Stimulated activated CD4-positive, alpha-beta T cell treated with anti-CD3 and anti-CD28 coated beads, Interleukin-1b, Interleukin-23, amount 100 ng/mL, for 4 hours (primary cell): ENCODE measurements around the gene ARHGAP8.

Source experiments
- DNase-seq, 2 donors: peaks; one replicate each; pipeline ENCODE4 v3.0.0-alpha.2; 2020; ENCODE audit warnings: low read depth in 2 of 2

ARHGAP8 gene

DNA sequence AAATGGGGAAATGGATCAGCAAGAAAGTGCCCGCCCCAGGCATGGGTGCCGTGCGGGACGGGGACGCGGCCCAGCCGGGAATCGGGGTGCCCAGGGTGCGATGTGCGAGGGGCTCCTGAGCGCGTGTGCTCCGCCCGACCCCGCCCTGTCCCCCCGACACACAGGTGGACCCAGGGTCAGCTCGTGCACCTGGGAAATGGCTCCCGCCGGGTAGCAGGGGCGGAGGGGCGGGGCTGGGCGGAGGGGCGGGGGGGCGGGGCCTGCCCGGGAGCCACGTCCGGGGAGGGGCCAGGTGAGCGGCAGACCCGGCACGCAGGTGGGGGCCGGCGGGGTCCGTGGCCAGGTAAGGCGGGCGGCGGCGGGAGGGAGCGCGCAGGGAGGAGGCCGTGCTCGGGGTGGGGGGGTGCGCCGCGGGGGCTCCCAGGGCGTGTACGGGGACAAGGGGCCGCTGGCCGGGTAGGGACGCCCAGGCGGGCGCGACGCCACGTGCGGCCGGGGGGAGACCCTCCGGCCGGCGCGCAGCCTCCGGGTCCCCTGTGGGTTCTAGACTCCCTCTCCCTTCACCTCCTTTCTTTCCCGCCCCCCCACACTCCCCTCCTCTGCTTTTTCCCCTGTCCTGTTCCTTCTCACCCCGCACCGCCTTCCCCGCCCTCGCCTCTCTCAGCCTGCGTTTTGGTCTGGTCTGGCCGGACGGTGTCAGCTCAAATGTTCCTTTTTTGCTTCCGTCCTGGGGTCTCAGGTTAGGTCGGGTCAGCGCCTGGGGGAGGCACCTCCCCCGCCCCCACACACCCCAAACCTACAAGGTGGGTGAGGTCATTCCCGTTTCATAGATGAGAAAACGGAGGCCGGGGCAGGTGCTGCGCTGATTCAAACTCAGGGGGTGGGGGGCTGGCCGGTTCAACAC, at the start of gene ARHGAP8:
Gene ARHGAP8 (plus strand): TSS at position 291 of the 904 bp plus-strand sequence. CDS start 33,953 bp downstream, outside the sequence.
- no peak for DNase-seq

DNA sequence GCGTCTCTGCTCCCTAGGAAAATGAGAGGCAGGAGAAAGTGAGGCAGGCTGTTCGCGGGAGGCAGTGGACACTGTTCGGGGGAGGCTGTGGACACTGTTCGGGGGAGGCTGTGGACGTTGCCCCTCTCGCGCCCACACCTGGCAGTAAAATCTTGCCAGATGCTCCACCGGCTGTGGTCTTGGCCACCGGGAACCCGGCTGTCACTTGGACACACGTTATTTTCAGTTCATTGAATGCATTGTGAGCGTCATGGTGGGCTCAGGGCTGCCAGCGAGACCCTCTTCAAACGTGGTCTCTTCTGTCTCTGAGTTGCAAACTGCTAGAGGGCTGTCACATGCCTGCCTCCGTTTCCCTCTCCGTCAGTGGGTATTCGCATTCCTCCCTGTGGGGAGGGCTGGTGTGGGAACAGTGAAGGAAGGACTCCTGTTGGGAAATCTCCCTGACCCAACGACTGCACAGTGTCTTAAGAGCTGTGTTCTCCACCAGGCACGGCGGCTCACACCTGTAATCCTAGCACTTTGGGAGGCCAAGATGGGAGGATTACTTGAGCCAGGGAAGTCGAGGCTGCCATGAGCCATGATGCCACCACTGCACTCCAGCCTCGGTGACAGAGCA, 49.0 kb upstream of the ARHGAP8 start:
- DNase-seq = no peak

DNA sequence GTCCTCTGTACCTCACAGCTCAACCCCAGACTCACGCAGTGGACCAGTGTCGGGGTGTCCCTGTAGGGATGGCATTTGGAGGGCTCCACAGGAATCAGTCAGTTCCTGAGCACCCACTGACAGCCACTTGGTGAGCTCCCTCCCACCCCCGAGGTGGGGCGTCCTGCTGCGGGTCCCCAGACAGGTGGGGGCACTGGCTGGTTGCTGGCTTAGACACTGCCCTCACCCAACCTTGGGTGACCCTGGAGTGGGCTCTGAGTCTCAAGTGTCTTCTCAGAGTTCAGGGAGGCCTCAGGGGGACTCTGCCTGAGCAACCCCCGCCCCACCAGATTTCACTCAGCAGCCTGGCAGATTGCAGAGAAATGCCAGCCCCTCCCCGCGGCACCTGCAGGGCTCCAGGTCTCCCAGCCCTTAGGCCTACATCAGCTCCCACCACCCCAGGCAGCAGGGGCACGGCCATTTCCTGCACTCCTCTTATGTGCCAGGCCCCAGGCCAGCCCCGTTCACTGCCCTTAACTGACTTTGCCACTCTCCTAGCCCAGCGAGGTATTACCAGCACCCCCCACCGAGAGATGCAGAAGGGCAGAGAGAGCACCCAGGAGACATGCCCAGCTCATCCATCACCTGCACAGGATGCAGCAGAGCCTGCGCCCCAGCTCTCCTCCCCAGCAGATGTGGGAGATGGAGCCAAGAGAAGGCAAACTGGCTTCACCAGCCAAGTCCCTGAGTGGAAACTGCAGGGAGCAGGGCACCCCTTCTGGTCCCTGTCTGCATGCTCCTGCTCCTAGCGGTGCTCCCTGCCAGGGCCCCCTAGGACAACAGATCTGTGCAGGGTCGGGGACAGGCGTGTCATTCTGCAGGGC, 48.0 kb upstream of the ARHGAP8 start:
- DNase-seq = no peak

DNA sequence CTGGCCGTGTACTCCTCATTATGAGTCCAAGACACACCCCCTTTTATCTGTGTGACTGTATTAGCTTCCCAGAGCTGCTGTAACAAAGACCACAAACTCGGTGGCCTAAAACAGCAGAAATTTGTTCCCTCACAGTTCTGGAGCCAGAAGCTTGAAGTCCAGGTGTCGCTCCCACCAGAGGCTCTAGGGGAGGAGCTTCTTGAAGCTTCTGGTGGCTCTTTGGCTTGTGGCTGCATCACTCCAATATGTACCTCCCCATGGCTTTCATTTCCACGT, 47.4 kb upstream of the ARHGAP8 start:
- DNase-seq = no peak

DNA sequence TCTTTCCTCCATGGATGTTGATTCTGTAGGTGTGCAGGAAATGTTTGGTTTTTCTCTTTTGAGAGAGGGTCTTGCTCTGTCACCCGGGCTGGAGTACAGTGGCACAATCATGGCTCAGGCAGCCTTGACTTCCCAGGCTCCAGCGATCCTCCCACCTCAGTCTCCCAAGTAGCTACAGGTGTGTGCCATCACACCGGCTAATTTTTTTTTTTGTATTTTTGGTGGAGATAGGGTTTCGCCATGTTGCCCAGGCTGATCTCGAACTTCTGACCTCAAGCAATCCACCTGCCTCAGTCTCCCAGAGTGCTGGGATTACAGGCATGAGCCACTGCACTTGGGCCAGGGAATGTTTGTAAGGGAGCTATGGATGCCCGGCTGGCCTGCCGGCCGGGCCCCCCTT, 45.9 kb upstream of the ARHGAP8 start:
- DNase-seq = no peak

DNA sequence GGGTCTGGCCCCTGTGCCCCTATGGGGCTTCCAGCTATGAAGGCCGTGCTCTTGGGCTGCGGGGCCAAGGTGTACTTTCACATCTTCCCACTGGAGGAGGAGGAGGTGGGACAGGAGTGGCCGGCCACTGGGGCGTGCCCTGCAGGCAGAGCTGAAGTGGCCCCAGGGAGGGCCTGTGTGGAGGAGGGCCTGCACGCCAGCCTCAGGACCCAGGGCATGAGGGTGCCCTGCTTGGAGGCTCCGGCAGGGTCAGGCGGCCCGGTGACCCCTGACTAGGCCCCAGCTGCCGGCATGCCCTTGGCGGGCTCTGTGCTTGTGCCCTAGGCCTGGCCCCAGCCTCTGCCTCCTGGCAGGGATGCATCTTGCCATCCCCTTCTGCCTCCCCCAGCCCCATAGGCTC, 45.2 kb upstream of the ARHGAP8 start:
- DNase-seq = no peak

DNA sequence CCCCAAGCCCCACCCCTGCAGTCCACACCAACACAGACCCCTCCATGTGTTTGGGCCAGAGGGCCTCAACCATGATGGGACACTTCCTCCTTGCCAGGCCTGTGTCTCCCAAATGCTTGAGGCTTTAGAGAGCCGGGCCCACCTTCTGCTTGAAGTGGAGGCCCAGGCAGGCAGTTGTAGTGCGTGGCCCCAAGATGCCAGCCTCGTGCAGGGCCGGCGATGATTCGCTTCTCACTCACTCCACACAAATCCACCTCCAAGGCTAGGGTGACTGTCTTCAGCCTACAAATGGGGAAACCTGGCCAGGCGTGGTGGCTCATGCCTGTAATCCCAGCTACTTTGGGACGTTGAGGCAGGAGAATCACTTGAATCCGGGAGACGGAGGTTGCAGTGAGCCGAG, 44.6 kb upstream of the ARHGAP8 start:
- no peak for DNase-seq

DNA sequence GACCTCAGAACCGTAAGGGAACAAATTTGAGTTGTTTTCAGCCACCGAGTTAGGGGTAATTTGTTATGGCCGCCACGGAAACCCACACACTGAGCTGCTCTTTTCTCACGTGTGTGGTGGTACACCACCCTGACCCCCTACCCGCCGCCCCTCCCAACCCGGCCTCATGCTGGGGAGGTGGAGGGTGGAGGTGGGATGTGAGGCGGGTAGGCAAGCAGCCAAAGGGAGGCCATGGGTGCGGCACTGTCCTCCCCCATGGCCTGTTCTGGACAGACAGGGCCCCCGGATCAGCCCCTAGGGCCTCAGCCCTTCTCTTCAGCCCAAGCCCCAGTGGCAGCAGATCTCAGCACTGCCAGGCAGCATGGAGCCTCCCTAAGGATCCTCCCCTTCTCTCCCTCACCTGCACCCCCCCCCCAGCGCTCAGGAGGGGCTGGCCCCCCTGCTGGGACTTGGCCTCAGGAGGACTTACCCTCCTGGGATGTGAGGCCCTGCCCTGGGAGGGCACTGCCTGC, 42.4 kb upstream of the ARHGAP8 start:
- DNase-seq = no peak

DNA sequence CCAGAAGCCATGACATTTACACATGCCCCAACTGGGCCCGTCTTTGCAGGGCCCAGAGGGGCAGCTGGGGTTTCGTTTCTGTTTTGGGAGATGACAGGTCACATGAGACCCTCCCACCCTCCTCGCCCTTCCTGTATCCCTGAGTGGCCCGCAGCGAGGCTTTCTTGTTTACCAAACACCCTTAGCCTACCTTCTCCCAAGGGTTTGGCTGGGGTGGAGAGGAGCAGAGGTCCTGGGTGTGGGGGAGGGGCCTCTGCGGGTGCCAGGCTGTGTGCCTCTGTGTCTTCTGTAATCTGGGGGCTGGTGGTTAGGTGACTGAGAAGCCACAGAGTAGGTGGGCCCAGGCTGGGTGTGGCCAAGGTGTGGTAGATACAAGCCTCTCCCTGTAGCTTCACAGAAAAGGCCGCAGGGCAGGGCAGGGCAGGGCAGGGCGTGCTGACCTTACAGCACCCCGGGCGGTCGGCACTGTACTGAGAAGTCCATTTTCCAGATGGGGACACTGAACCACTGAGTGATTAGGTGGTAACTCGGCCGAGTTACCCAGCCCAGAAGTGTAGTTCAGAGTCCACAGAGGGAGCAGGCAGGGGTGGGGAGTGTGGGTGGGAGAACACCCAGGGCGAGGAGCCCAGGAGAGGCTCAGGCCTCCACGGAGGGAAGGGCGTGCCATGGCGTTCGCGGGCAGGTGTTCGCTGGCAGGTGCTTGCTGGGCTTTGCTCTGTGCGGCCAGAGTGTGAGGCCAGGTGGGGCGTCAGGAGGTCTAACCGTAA, 41.7 kb upstream of the ARHGAP8 start:
- DNase-seq = no peak

DNA sequence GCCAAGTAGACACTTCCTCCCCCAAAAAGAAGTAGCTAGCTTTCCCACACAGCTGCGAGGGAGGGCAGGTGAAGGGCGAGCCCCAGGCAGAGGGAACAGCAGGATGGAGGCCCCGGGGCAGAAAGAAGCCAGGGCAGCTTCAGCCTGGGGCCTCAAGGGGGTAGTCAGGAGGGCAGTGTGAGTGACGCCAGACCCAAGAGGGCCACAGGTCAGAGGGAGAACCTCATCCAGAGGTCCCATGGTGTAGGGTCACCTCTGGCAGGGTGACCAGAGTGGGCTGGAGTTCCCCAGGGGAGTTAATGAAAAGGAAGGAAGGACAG, 41.2 kb upstream of the ARHGAP8 start:
- no peak for DNase-seq

DNA sequence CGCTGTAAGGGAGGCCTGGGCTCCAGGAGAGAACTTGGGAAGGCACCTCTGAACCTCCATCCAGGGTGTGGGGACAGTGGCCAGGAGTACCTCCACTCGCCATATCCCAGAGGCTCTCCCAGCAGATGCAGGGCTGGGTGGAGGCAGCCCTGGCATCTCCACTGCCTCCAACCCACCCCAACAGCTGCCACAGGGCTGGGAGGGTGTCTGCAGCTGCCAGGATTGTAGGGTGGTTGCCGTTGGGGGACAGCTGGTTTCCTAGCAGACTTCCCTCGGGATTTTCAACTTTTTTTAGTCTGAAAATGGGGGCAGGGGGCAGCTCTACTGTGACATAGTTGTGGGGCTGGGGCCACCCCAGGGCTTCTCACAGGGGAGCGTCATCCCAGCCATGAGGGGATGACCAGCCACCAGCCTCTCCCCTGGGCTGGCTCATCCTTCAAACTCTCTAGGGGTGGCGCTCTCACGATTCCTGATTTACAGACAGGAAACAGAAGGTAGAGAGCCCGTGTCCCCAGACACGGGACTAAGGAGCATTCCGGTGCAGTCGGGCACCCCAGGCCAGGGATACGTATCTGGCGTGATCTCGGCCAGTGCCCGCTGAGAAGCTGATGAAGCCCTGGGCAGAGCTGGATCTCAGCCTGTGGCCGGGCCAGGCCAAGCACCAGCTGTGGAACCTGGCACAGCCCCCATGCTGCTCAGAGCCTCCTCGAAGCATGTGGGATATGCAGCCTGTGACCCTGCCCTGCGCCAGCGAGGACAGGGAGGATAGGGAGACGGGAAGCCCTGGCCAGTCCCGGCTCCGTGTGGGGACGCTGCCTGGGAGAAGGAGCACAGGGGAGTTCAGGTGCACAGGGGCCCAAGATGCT, 40.5 kb upstream of the ARHGAP8 start:
- DNase-seq = no peak

DNA sequence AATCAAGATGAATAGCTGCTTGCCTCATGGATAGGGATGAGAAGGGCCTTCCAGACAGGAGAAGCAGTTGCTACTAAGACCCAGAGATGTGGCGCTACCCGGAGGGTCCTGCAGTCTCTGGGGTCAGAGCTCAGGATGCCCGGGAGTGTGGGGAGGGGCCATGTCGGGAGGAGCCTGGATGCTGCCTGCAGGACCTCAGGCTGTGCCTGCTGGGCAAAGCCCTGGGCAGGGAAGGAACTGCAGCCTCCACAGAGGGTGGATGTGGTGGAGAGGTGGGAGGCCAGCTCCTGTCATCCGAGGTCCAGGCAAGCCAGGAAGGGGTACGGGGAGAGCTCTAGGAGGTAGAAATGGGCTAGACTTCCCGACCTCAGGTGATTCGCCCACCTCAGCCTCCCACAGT, 39.4 kb upstream of the ARHGAP8 start:
- no peak for DNase-seq

DNA sequence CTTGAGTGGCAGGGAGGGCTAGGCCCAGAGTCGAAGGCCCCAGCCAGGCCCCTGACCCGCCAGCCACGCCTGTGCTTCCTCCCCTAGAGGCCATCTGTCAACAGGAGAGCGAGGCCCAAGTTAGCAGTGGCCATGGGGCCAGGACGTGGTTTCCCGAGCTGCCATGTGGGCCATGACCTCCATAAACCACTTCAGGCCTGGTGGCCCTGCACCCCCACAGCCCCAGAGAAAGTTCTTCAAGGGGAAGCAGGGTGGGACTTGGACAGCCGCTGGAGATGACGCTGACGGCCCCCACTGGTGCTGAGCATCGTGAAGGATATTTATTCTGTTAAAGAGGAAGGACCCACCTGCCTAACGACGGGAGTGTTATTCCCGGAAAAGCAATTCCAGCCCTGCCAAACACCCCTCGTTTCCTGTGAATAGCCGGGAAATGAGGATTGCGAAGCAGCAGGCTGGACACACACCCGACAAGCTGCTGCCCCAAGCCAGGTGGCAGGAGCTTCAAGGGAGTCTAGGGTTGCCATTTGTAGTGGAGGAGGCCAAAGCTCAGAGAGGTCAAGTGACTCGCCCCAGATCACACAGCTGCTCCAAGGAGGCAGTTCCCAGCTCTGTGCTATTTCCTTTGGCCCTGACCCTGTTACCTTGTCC, 37.5 kb upstream of the ARHGAP8 start:
- DNase-seq = no peak

DNA sequence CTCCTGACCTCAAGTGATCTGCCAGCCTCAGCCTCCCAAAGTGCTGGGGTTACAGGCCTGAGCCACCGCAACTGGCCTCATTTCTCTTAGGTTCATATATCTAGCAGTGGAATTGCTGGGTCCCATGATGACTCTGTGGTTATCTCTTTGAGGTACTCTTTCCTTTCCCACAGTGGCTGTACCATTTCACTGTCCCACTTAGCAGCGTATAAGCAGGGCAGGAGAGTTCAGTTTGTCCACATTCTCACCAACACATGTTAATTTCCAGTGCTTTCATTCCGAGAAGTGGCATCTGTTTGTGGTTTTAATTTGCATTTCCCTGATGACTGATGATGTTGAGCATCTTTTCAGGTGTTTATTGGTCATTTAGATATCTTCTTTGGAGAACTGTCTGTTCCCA, 34.0 kb upstream of the ARHGAP8 start:
- DNase-seq = no peak

DNA sequence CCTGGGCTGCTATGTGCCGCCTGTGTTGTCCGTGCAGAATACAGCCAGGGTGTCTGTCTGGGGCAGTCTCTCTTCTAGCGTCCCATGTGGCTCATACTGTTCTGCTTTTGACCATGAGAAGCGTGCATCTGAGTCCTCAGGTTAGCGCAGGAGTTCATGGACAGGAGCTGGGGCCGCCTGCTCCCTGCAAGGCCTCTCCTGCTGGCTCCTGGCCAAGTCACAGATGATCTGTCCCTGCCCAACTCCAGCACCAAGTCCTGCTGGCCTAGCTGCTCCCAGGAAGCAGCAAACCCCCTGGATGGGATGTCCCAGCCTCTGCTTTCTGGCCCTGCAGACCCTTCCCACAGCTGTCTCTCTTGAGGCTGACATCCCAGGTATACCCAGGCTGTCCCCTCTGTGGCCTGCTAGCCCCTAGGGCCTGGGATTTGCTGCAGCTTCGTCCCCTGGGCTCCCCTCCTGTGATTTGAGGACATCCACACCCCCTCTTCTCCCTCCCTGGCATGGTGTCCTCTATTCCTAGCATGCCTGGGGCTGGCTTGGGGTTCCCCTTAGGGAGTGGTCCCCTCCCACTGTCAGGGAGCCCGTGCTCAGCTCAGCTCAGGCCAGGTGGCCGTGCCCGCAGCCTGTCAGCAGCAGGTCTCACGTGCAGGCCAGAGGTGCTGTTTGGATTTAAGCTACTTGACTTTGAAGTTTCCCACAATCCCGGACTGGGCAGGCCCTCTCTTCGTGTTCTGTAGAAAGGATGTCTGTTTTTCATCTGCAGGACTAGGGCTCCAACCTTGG, 32.6 kb upstream of the ARHGAP8 start:
- no peak for DNase-seq

DNA sequence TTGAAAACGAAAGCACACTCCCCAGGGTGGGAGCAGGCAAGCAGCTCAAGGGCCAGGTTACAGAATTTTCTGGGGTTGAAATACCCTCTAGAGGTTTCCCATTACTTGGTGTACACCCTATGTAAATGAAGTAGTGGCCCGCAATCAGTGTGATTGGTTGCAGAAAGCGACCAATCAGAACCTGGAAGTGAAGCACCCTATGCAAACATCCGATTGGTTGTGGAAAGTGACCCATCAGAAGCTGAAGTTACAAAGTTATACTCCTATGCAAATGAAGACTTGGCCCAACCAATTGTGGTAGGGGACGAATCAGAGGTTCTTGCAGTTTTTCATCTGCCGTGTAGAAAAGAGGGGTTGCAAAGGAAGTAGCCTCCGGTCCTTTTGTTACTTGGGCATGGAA, 31.2 kb upstream of the ARHGAP8 start:
- DNase-seq = no peak

DNA sequence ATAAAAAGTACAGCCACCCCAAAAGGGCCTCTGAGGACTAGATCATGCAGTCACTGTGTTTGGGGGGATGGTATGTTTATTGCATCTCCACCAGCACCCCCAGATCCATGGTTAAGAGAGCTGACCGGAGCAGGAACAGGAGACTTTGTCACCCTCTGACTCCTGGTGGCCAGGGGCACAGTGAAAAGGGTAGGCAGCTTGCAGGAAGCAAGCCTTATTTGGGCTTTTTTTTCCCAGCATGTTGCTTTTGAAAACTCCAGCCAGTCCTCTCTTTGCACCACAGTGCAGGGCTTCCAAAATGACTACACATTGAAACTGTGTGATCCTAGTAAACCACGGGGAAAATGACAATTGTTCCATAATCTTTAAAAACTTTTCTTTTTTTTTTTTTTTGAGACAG, 29.8 kb upstream of the ARHGAP8 start:
- DNase-seq = no peak

DNA sequence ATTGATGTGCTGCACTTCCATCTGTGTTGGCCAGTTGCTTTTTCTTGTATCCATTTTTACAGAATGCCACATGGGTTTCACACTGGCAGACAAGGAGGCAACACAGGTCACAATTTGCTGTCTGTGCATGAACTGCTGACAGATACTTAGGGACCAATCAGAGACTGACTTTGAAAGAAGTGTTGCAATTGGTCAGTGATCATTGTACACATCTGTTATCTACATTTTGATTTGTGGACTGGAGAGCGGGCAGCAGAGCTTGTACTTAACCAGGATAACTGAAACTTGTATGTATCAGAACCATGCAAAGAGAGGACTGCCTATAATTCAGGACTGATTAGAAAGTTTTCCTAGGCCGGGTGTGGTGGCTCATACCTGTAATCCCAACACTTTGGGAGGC, 28.6 kb upstream of the ARHGAP8 start:
- DNase-seq = no peak

DNA sequence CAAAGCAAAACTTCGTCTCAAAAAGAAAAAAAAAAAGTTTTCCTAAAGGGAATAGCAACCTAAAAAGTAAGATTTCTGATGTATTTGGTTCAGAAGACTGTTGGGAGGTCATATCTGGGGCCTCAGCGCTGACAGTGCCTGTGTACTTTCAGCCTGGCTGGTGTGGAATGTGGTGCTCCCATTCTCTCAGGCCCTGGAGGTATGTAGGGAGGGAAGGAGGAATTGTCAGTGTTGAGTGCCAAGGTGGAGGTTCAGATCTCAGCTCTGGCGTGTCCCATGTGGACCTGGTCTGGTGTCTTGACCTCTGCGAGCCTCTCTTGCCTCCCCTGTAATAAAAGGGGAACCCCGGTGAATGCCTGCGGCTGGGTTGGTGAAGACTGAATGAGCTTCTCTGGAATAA, 28.0 kb upstream of the ARHGAP8 start:
- no peak for DNase-seq

DNA sequence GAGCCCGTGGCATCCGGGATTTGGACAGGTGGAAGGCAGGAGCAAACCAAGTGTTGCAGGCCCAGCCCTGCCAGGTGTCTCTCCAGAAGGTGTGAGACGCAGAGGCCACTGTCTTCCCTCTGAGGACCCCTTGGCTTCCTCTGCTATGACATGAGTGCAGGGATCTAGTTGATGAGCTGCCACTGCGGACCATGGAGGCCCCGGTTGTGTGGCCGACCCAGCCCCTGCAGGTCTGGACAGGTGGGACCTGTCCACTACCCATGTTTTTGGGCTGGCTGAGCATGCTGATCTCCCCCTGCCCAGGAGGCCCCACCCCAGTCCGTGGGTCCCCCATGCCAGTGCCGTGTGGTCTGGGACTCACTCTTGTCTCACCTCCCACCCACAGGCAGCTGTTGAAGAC, 27.5 kb upstream of the ARHGAP8 start:
- no peak for DNase-seq
